ENCODE measurements around the gene OPA3.

GRCh38 chr19:45528744-45529419 is 55.7 kb downstream of the OPA3 start:
- TF ChIP-seq, protein P1, sequence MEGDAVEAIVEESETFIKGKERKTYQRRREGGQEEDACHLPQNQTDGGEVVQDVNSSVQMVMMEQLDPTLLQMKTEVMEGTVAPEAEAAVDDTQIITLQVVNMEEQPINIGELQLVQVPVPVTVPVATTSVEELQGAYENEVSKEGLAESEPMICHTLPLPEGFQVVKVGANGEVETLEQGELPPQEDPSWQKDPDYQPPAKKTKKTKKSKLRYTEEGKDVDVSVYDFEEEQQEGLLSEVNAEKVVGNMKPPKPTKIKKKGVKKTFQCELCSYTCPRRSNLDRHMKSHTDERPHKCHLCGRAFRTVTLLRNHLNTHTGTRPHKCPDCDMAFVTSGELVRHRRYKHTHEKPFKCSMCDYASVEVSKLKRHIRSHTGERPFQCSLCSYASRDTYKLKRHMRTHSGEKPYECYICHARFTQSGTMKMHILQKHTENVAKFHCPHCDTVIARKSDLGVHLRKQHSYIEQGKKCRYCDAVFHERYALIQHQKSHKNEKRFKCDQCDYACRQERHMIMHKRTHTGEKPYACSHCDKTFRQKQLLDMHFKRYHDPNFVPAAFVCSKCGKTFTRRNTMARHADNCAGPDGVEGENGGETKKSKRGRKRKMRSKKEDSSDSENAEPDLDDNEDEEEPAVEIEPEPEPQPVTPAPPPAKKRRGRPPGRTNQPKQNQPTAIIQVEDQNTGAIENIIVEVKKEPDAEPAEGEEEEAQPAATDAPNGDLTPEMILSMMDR (IDR thresholded peaks at IDR 0.05) = no peak
- TF ChIP-seq POLR2A (IDR thresholded peaks at IDR 0.05) = no peak
